NCI-H128 (cell line): Measurements from ENCODE around the gene CD48.

Experiments
- DNase-seq: peaks from one replicate; lab custom pipeline; 2025; ENCODE audit not compliant: unreplicated experiment; lab: John Stamatoyannopoulos, UW

The CD48 gene

GRCh38 chr1:160636547-160636946, 75.1 kb downstream of the CD48 start:
- no peak for DNase-seq

GRCh38 chr1:160636076-160636475, 75.5 kb downstream of the CD48 start:
- no peak for DNase-seq

- no peak for DNase-seq
These were observed 76.8 kb downstream of the CD48 start for GRCh38 chr1:160634543-160635491.

GRCh38 chr1:160633330-160633903, 78.2 kb downstream of the CD48 start:
- no peak for DNase-seq

- DNase-seq = no peak
These were observed 79.5 kb downstream of the CD48 start for GRCh38 chr1:160631983-160632625.

- DNase-seq = no peak
These were observed 80.8 kb downstream of the CD48 start for GRCh38 chr1:160630523-160631451.

- no peak for DNase-seq
These were observed 82.1 kb downstream of the CD48 start for GRCh38 chr1:160629286-160630210.

GRCh38 chr1:160628799-160629263, 82.8 kb downstream of the CD48 start:
- no peak for DNase-seq
